Measurements from ENCODE around the gene KLF11. TPM values are rescaled to one million over a fixed set of nuclear protein-coding genes. Genes with fewer than 3 reads are reported as not detected.
"Not testable (repeated sequence)": the region's sequence is repeated elsewhere in the genome, so short reads cannot be mapped to it uniquely, and the experiment has no call there.

The KLF11 gene
- total RNA-seq, 2 donors from 2014 or later = 3.8 to 6.1 TPM

- Mint-ChIP-seq H3K27ac (no peak overlapping the region), H3K27me3 (no peaks in the 10 kb centered on the region), H3K9me3 (no peaks in the 10 kb centered on the region), H3K36me3 (no peaks in the 10 kb centered on the region), H3K4me3 (no peak overlapping the region), H3K4me1 (ENCODE audit: low read depth in 2 of 2) (peaks cover 13 to 17% of the 10 kb centered on the region in 2 donors)
- ATAC-seq = no peak
- no peak for DNase-seq (ENCODE audit: low spot score)
Measured at GRCh38 chr2:10026940-10027569, 16.3 kb upstream of the KLF11 start.

GRCh38 chr2:10027660-10028330 is 15.6 kb upstream of the KLF11 start:
- Mint-ChIP-seq H3K4me3 (no peak overlapping the region), H3K27me3 (no peaks in the 10 kb centered on the region), H3K9me3 (no peaks in the 10 kb centered on the region), H3K27ac (no peak overlapping the region), H3K4me1 (ENCODE audit: low read depth in 2 of 2) (peaks cover 13 to 22% of the 10 kb centered on the region in 2 donors), H3K36me3 (no peaks in the 10 kb centered on the region)
- no peak for ATAC-seq
- DNase-seq (ENCODE audit: low spot score) = no peak

- peak overlapping the region; percentile 86 to 89 for H3K27ac Mint-ChIP-seq
- DNase-seq (ENCODE audit: low spot score) = no peak
- no peaks in the 10 kb centered on the region for H3K27me3 Mint-ChIP-seq
- no peaks in the 10 kb centered on the region for H3K36me3 Mint-ChIP-seq
- peaks cover 13 to 22% of the 10 kb centered on the region in 2 donors for H3K4me1 Mint-ChIP-seq (ENCODE audit: low read depth in 2 of 2)
- peak overlapping the region; percentile 86 for H3K4me3 Mint-ChIP-seq
- H3K9me3 Mint-ChIP-seq = no peaks in the 10 kb centered on the region
- no peak for ATAC-seq
Measured at GRCh38 chr2:10028407-10028987, 14.9 kb upstream of the KLF11 start.

GRCh38 chr2:10028988-10029874 is 14.1 kb upstream of the KLF11 start:
- Mint-ChIP-seq H3K27me3 (no peaks in the 10 kb centered on the region), H3K27ac (peak overlapping the region; percentile 86 to 89), H3K4me3 (peak overlapping the region; percentile 86), H3K9me3 (no peaks in the 10 kb centered on the region), H3K36me3 (no peaks in the 10 kb centered on the region), H3K4me1 (ENCODE audit: low read depth in 2 of 2) (peaks cover 16 to 25% of the 10 kb centered on the region in 2 donors)
- DNase-seq (ENCODE audit: low spot score) = peak; percentile 82
- peak; percentile 91 to 95 for ATAC-seq

- H3K27ac Mint-ChIP-seq = peak overlapping the region; percentile 86 to 89
- no peaks in the 10 kb centered on the region for H3K36me3 Mint-ChIP-seq
- H3K9me3 Mint-ChIP-seq = no peaks in the 10 kb centered on the region
- H3K4me3 Mint-ChIP-seq = peak overlapping the region; percentile 86
- H3K4me1 Mint-ChIP-seq (ENCODE audit: low read depth in 2 of 2) = peaks cover 22 to 29% of the 10 kb centered on the region in 2 donors
- no peak for ATAC-seq
- no peak for DNase-seq (ENCODE audit: low spot score)
- no peaks in the 10 kb centered on the region for H3K27me3 Mint-ChIP-seq
Measured at GRCh38 chr2:10029875-10030223, 13.5 kb upstream of the KLF11 start.

- Mint-ChIP-seq H3K36me3 (no peaks in the 10 kb centered on the region), H3K4me3 (peak overlapping the region; percentile 86), H3K4me1 (ENCODE audit: low read depth in 2 of 2) (peaks cover 27 to 32% of the 10 kb centered on the region in 2 donors)
Measured at GRCh38 chr2:10030311-10030736, 13.0 kb upstream of the KLF11 start.

GRCh38 chr2:10030798-10031197 is 12.6 kb upstream of the KLF11 start:
- not testable (repeated sequence) for DNase-seq (ENCODE audit: low spot score); H3K36me3 Mint-ChIP-seq; ATAC-seq; H3K9me3 Mint-ChIP-seq; H3K4me3 Mint-ChIP-seq; H3K27me3 Mint-ChIP-seq
- H3K27ac Mint-ChIP-seq = peak overlapping the region in 1 of 2 donors; percentile 86
- H3K4me1 Mint-ChIP-seq (ENCODE audit: low read depth in 2 of 2) = peaks cover 32 to 37% of the 10 kb centered on the region in 2 donors

More at GRCh38 chr2:10030311-10030736, 13.0 kb upstream of the KLF11 start:
- Mint-ChIP-seq H3K27ac (peak overlapping the region; percentile 86 to 89), H3K27me3 (no peaks in the 10 kb centered on the region), H3K9me3 (no peaks in the 10 kb centered on the region)
- ATAC-seq (no peak), DNase-seq (ENCODE audit: low spot score) (no peak)

- ATAC-seq (no peak), DNase-seq (ENCODE audit: low spot score) (no peak)
- no peaks in the 10 kb centered on the region for H3K9me3 Mint-ChIP-seq
- no peak overlapping the region for H3K4me3 Mint-ChIP-seq
- H3K27ac Mint-ChIP-seq = peak overlapping the region in 1 of 2 donors; percentile 16
- H3K36me3 Mint-ChIP-seq = no peaks in the 10 kb centered on the region
- H3K27me3 Mint-ChIP-seq = no peaks in the 10 kb centered on the region
- peaks cover 35 to 44% of the 10 kb centered on the region in 2 donors for H3K4me1 Mint-ChIP-seq (ENCODE audit: low read depth in 2 of 2)
Measured at GRCh38 chr2:10031886-10032745, 11.2 kb upstream of the KLF11 start.

- no peak for ATAC-seq
- peaks cover 38 to 44% of the 10 kb centered on the region in 2 donors for H3K4me1 Mint-ChIP-seq (ENCODE audit: low read depth in 2 of 2)
- H3K27ac Mint-ChIP-seq = peak overlapping the region in 1 of 2 donors; percentile 16
- no peak for DNase-seq (ENCODE audit: low spot score)
- H3K27me3 Mint-ChIP-seq = no peaks in the 10 kb centered on the region
- H3K36me3 Mint-ChIP-seq = no peaks in the 10 kb centered on the region
- no peaks in the 10 kb centered on the region for H3K9me3 Mint-ChIP-seq
- H3K4me3 Mint-ChIP-seq = no peak overlapping the region
Measured at GRCh38 chr2:10032746-10033105, 10.6 kb upstream of the KLF11 start.

- Mint-ChIP-seq H3K36me3 (no peaks in the 10 kb centered on the region), H3K4me1 (ENCODE audit: low read depth in 2 of 2) (peaks cover 39 to 45% of the 10 kb centered on the region in 2 donors), H3K27me3 (no peaks in the 10 kb centered on the region), H3K4me3 (no peak overlapping the region), H3K27ac (no peak overlapping the region), H3K9me3 (no peaks in the 10 kb centered on the region)
- no peak for DNase-seq (ENCODE audit: low spot score)
- ATAC-seq = no peak
Measured at GRCh38 chr2:10033251-10034006, 9.9 kb upstream of the KLF11 start.

- DNase-seq (ENCODE audit: low spot score) = no peak
- peak overlapping the region; percentile 42 for H3K4me3 Mint-ChIP-seq
- no peaks in the 10 kb centered on the region for H3K36me3 Mint-ChIP-seq
- no peaks in the 10 kb centered on the region for H3K9me3 Mint-ChIP-seq
- peaks cover 36 to 44% of the 10 kb centered on the region in 2 donors for H3K4me1 Mint-ChIP-seq (ENCODE audit: low read depth in 2 of 2)
- H3K27me3 Mint-ChIP-seq = no peaks in the 10 kb centered on the region
- no peak for ATAC-seq
- H3K27ac Mint-ChIP-seq = peak overlapping the region; percentile 5 to 83
Measured at GRCh38 chr2:10034333-10035052, 8.9 kb upstream of the KLF11 start.

- Mint-ChIP-seq H3K9me3 (no peaks in the 10 kb centered on the region), H3K36me3 (no peaks in the 10 kb centered on the region), H3K27ac (peak overlapping the region; percentile 5 to 83), H3K4me3 (peak overlapping the region; percentile 42), H3K4me1 (ENCODE audit: low read depth in 2 of 2) (peaks cover 30 to 38% of the 10 kb centered on the region in 2 donors), H3K27me3 (no peaks in the 10 kb centered on the region)
- peak in 1 of 2 donors; percentile 59 for ATAC-seq
- DNase-seq (ENCODE audit: low spot score) = no peak
Measured at GRCh38 chr2:10035053-10035422, 8.3 kb upstream of the KLF11 start.

All from natural killer cell treated with Interleukin-12 subunit alpha and Interleukin-12 subunit beta and Interleukin-15 and Interleukin-18, amount 100 ng/mL, for 72 hours (primary cell).